NCI-H69 (cell line): ENCODE results near the gene INTS6.
A peak's percentile ranks its signal among the peaks of the same experiment; 100 is the strongest.

Source experiments
- DNase-seq: peaks from one replicate; lab custom pipeline; 2025; lab: John Stamatoyannopoulos, UW

INTS6 gene

DNA sequence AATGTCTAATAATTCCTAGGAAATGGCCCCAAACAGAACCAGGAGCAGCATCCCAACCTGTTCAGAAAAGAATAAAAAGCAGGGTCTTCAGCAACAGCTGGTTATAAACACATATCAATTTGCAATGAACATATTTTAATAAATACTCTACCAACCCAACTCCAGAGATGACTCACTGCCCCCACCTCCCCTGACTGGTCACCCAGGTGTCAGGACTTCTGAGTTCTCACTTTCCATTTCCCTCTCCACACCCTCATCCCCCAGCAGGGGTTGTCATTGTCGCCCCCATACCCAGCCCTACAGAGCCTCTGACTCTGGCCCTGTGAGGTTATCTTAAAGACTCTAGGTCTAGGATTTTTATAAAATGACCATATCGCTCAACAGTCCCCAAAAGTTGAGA is 106.4 kb downstream of the INTS6 start:
- no peak for DNase-seq

DNA sequence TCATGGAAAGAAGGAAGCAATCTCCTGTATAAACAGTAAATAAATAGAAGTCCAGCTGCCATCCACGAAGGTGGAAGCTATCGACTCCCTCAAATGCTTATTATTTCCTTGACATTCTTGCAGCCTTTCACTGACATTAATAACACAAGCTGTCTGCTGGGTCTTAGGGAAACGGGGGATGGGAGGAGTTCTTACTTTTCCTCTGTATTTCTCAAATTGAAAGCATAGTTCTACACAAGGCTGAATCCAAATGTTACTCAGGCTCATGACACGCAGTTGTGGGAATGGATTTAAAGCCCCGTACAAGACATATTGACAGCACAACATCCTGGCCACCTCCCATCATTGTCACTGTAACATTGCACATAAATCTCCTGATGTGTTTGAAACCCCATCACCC is 109.4 kb downstream of the INTS6 start:
- DNase-seq, result no peak

DNA sequence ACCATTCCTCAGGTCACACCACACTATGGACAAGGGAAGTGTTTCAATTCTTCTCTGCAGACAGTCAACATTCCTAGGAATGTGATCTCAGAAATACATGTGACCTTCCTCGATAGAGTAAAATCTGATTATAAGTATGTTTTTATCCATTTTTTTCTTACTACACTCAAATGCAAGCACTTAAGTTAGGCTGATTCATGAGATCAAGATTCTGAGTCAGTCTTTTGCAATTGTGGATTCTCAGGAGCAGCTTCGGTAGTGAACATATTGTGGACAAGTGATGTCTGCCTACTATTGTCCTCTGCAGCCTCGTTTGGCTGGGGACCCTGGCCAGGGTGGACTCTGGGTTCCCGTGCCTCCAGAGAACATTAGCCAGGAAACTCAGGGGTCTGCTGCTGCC is 110.1 kb downstream of the INTS6 start:
- DNase-seq, result no peak

DNA sequence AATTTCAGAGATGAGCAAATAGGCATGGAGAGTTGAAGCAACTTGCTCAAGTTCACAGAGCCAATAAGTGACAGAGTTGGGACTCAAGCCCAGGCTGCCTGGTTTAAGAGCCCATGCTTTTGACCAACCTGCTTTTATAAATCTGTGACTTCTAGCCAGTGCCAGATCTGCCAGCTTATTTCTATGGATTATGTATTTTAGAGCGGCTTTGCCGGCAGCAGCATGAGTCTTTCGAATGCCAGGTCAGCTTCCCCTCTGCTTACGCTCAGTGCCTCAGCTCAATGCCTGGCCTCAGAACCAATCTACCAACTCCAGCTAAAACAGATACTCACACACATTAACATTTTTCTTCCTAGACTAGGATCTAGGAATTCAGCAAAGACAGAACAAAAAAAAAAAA is 111.0 kb downstream of the INTS6 start:
- no peak for DNase-seq

DNA sequence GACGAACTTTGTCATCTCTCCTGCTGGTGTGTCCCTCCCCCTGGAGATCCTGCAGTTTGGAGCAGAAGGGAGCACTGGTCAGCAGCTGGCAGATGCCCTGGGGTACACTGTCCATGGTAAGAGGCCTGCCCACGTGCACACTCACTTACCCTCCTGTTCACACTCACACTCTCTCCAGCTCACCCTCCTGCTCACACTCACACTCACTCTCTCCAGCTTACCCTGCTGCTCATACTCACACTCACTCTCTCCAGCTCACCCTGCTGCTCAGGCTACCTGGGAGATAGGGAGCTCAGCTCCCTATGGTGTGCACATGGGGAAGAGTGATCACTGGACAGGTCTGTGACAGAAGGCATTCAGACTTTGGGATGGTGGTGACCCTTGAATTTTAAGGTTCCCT is 111.6 kb downstream of the INTS6 start:
- no peak for DNase-seq

DNA sequence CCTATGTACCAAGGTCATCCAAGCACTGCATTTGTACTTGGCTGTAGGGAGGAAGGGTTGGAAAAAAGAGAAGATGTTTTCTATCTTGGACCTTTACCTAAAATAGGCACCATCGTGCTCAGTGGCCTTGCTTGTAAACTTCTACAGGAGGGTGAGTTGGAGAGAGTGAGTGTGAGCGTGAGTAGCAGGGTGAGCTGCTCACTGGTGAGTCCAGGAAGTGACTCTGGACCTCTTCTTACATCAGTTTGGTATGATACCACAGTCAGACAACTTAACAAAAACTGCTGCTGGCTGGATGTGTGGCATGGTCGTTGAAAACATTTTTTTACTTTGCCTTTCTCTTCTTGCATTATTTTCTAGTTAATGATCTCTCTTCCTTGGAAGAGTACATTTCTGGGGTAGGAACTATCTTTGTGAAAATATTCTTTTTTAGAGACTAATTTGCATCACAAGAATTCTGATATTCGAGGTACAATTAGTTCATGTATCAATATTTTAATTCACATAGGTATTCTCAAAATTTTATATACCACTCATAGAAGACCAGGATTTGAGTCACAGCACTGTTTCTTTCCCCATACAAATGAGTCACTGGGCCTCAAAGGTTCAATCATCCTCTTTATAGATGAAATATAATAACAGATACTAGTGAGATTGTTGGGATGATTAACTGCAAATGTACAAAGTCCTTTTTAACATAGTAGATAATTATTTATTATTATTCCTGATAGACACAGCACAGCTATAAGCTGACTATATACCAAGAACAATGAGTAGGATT is 112.7 kb downstream of the INTS6 start:
- no peak for DNase-seq

DNA sequence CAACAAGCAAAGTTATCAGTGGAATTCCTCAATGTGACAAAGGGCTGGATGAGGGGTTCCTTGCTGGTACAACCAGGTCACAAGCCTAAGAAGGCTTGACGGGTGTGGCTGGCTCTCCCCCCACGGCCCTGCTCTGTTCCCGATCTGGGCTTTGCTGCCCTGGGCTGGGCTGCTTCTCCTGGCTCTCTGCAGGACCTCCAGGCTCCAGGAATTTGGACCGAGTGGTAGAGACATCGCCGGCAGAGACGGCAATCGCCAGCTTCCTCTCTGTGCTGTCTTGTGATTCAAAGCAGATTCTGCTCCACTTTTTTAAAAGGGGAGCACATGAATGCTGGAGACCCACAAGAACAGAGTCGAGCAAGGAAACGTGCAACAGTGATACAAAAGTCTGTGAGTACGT is 113.5 kb downstream of the INTS6 start, which contains the start of gene SERPINE3:
Gene SERPINE3 (plus strand): TSS at position 338 of the 400 bp plus-strand sequence. CDS start 1,401 bp downstream, outside the sequence.
- DNase-seq, result no peak

DNA sequence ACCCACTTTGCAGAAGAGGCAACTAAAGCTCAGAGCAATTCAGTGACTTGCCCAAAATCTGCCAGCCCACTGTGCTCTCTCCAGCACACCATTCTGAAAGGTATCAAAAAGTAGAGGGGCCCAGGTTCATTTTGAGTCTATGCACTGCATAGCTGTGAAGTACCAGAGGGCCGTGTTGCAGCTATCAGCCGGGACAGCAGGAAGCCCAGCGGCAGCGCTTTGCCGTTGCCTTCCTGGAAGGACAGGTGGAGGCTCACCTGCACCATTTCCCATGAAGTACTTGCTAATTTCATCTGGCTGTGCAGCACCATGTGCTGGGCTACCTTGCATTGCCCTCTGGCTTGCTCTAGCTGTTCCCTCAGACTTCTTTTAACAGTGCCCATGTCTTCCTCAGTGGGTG is 116.1 kb downstream of the INTS6 start:
- DNase-seq, result no peak

DNA sequence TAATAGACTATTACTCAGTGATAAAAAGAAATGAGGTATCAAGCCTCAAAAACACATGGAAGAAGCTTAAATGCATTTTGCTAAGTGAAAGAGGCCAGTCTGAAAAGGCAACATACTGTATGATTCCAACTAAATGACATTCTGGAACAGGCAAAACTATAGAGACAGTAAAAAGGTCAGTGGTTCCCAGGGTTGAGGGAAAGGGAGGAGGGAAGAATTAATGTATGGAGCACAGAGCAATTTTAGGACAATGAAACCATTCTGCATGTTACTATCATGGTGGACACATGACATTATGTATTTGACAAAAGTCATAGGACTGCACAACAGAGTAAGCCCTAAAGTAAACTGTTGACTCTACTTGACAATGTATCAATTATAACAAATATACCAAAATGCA is 119.0 kb downstream of the INTS6 start:
- DNase-seq, result no peak

DNA sequence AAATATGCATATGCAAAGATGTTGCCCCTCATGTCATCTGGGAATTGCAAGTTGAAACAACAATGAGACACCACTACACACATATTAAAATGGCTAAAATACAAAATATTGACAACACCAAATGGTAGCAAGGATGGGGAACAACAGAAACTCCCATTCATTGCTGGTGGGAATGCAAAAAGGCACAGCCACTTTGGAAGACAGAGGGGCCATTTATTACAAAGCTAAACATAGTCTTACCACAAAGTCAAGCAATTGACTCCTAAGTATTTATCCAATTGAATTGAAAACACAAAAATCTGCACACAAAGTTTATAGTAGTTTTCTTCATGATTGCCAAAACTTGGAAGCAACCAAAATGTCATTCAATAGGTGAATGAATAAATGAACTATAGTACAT is 119.4 kb downstream of the INTS6 start:
- no peak for DNase-seq

DNA sequence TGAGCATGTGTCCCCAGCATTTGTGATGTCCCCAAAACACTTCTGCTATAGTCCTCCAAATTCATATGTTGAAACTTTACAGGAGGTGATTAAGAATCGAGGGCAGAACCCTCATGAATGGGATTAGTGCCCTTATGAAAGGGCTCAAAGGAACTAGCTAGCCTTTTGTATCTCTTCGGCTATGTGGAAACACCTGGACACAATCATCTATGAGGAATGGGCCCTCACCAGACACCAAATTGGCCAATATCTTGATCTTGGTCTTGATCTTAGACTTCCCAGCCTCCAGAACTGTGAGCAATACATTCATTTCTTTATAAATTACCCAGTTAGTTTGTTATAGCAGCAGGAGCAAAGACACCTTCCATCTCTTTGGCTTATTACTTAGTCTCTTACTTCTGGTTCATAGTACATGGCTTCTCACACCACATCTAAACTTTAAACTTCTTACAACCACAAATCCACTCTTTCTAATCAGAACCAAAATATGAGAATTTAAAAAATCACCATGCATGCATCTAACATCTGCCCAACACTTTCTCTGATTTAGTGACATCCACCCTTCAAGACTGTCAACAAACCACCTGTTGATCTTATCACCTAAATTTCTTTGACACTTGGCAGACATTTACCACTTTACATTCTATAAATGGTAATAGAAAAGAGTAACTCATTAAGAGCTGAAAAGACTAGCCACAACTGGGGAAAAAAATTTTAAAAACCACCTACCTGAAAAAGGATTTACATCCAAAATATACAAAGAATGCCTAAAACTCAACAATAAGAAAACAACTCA is 120.1 kb downstream of the INTS6 start:
- DNase-seq, result no peak

DNA sequence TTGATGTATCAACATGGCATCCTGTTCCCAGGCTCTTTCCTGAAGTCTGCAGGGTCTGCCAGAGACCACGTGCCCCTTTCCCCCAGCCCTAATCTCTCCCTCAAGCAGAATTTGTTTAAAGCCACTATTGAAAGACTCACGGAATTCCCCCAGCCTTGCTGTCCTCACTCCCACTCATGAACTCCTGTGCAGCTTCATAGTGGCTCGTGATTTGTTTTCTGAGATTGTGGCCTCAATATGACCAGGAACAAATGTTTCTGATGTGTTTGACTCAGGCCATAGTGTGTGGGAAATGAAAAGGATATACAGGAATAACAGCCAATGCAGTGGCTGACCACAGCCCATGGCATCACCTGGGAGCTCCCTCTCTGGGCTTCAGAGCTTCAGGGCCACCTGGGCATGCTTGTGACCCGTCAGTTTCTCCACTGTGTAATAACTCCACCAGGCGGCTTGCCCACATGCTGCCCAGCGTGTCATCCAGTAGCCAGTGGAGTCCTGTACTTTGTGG is 121.4 kb downstream of the INTS6 start:
- DNase-seq, result no peak

DNA sequence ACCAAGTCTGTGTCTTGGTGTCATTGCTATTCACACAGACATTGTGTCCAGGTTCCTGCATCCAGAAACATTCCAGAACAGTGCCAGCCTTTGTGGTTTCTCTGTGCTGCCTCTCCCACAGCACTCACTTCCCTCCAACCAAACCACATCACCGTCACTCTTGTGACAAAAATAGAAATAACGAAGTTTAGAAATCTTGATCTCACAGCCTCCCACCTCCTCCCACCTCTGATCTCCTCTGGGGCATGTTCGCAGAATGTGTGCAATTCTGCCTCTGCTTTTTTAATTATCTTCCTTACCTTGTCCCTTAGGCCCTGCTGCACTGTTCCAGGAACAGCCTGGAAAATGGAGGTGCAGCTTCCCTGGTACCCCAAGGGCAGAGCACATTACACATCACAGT is 122.0 kb downstream of the INTS6 start:
- DNase-seq, result no peak

DNA sequence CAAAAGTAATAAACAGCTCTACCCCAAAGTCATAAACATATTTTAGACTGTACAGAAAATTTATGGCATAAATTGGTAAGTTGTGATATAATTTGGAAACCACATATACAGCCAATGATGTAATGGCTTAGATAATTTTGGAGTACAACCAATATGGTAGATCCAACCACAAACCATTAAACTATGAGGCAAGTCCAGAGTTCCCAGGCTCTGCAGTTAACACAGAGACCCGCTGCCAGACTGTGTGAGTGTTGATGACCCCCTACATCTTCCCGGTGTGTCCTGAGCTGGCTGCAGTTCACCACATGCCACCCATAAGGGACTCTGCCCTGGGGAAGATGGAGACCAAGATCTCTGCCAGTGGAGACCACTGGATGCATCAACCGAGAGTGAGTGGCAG is 123.2 kb downstream of the INTS6 start:
- no peak for DNase-seq

DNA sequence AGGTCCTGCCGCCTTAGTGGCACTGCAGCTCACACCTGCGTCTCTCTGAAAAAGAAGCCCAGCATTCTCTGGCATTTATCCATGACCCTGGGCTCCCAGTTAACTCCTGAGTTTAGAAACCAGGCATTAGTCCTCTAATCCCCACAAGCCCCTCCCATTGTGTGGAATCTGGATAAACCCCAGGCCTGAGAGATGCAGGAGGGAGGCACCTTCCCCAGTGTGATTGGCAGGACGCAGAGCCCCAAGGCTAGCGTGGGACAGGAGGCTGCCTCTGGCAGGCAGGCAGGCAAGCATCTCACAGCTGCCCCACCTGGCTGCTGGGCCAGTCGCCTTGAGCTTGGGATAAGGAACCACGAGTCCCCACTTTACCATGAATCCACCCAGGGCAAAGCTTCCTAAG is 124.3 kb downstream of the INTS6 start:
- DNase-seq, result no peak

DNA sequence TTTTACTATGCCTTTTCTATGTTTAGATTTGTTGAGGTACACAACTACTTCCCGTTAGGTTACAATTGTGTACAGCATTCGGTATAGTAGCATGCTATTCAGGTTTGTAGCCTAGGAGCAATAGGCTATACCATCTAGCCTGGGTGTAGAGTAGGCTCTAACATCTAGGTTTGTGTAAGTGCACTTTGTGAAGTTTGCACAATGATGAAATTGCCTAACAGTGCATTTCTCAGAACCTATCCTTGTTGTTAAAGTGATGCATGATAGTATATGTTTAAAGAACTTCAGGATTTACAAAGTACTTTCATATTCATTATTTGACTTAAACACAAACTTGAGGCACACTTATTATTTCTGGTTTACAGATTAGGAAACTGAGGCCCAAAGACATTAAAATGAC is 124.9 kb downstream of the INTS6 start:
- DNase-seq, result no peak

DNA sequence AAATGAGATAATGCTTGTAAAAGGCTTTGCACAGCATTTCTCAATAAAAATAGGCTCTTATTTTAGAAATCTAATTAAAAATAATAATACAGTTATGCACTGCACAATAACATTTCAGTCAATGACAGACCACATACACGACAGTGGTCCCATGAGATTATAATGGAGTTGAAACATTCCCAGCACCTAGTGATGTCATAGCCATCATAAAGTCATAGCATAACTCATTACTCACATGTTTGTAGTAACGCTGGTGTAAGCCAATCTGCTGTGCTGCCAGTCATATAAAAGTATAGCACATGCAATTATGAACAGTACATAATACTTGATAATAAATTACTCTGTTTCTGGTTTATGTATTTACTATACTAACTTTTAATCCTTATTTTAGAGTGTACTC is 126.1 kb downstream of the INTS6 start:
- no peak for DNase-seq

DNA sequence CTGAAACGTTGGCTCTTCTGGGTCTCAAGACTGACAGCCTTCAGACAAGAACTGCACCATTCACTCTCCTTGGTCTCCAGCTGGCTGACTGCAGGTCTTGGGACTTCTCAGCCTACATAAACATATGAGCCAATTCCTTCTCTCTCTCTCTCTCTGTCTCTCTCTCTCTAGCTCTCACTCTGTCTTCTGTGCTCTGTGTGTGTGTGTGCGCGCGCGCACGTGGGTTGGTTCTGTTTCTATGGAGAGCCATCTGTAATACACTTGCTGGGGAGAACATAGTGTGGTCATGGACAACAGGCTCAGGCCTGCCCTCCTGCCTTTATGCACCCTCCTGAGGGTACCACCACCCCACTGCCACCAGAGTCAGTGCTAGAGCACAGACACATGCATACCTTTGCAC is 127.0 kb downstream of the INTS6 start:
- DNase-seq, result no peak

DNA sequence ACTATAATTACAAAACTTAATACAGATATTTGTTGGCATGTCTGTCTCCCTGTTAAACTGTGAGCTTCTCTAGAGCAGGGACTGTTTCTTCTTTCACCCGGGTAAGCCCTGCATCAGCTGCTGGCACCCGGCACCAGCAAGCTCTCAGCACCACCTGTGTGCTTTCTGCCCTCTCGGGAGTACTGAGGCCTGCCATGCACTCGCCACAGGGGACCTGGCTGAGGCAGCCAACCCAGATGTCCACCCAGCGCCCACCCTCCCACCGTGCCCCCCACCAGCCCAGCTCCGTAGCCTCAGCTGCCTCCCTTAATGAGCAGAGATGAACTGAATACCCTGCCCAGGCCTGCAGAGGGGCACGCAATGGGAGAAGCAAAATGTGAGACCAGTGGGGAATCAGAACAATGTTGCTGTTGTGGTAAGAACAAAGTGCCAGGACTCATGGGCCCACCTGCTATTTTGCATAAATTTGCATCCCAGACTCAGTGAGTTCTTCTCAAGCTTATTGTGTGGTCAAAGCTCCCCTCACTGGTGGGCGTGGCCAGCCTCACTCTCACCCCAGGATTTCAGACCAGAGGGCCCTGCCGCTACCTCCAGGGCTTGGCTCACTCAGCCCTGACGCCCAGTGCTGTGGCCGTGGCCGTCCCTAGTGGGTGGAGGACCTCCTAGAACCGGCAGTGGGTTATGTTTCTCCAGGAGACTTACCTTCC is 128.0 kb downstream of the INTS6 start:
- DNase-seq, result peak; percentile 31

DNA sequence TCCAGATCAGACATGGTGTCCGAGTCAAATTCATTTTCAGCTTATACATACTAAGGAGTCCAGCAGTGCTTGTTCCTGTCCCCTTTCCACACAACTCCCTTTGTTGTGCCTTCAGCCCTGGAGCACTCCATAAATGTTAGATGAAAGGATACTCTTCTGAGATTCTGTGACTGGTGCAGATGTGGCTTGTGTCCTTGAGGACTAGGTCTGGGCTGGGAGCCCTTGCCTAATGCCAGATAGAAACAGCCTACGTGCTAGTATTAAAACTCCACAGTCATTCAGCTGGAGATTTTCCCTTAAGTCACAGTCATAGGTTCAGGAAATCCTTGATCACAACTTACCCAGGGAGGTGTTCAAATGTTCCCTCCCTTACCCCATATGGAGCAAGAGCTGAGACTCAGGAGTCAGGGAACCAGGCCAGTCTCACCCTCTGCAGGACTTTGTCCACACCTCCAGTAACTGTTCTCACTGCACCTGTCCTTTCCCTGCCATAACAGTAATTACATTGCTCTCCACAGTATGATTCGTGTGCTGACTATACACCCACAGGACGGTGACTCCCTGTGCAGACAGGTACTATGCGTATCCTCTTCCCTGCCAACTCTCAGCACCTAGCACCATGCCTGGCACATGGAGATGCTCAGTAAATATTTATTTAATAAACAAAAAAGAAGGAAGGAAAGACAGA is 128.9 kb downstream of the INTS6 start:
- peak; percentile 38 for DNase-seq

DNA sequence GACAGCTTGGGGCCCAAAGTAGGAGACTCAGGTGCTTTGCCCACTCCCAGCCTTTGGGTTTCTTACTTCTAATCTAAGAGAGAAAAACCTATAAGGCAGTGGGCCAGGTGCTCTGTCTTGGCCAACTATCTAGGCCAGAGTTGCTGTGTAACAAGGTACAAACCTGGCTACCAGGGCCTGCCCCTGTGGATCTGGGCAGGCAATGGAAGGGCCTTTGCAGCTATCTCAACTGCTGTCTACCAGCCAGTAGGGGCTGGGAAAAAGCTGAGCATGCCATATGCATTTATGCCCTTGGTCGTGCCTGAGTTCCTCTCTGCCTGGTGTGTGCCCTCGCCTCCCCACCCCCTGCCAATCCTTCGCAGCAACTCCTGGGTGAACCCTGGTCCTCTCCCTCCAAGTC is 130.0 kb downstream of the INTS6 start:
- DNase-seq, result peak; percentile 10

DNA sequence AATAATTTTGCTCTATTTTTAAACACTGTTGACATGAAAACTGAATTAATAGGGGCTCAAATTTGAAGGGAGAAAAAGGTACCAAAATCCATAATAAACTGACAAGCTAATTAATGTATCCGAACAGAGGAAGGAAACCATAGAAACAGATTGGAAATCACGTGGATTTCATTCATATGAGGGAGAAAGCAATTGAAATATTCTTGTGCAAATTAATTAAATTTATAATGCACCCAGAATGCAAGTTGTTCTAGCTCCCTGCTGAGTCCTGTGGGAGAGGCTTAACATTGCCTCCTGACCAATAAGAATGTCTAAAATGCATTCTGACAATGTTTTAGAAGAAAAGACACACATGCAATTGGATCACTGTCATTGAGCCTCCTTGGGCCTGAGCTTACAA is 131.0 kb downstream of the INTS6 start:
- DNase-seq, result no peak
